ENCODE results near the gene RNF26.
"Not testable (repeated sequence)": the region's sequence is repeated elsewhere in the genome, so short reads cannot be mapped to it uniquely, and the experiment has no call there.

RNF26 gene

DNA sequence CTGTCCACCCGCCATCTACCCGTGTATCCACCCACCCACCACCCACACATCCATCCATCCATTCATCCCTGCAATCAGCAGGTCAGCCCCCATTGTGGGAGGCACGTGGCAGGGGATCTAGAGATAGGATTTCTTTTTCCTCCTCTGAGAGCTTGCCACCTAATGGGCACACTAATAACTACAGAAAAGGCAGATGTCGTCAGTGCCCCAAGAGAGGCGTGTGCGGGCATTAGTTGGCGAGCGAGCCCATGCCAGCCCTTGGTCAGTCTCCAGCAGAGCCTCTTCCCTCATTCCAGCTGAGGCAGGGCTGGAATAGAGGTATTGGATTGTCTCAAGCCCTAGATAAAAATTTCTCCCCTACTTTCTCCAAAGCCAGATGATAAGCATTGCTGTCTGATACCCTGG, 37.5 kb downstream of the RNF26 start:
- DNase-seq (ENCODE audit: low read depth, low spot score): no peak

DNA sequence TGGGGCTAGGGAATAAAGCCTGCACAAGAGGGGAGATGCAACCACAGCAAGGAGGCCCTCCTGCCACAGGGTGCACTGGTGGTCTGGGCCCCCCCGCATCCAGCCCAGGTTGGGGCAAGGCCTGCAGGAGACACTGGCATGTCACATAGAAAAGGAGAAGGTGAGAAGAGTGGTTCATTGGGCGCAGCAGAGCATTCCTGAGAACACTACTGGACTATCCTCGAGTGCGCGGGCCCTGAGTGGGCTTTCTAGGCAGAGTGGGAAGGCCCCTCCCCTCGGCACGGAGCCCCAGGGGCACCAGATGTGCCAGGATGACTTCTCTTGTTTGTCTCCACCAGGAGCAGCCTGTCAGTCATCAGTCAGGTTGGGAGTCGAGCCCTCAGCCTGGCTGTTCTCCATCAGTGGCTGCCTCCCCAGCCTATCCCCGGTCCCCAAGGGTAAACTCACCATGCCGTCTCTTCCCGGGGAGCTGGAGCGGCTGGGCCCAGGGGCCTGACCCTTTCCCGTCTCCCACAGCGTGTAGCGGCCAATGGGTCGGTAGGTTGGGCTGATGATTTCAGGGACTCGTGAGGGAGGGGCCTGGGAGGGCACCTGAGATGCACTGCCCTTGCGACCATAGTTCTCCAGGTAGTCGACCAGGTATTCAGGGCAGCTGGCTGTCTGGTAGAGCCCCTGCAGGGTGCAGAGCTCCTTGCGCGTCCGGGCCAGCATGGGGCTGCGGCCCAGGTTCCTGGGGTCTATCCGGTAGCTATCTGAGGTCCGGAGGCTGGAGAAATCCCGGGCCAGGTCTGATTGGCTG, 38.1 kb downstream of the RNF26 start:
- DNase-seq (ENCODE audit: low read depth, low spot score): no peak

GRCh38 chr11:119373059-119373920, 39.0 kb downstream of the RNF26 start:
- DNase-seq (ENCODE audit: low read depth, low spot score): no peak

DNA sequence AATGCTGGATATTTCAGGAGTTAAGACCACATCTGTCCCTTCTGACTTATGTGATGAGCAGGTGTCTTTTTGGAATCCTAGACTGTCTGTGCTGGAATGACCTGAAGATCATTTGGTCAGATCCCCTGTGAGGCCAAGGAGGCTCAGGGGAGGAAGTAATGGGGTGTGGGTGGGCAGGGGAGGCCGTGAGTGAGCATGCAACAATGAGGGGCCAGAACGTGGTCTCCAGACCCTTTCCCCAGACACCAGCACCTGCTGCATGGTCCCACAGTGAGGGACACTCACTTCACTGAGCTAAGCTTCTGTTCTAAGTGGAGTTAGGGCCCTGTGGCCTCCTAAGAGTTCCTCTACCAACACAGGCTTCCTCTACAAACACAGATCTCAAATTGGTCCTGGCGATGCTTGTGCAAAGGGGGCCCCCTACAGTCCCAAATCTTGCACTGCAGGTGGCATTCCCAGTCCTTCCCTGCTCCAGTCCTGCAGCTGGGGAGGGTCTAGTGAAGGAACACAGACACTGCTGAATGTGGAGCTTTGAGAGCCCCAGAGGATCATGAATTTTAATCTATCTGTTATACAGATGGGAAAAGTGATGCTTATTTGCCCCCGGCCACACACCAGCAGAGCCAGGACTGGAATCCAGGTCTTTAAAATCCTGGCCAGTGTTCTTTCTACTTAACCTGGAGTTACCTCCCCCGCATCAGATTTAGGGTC, 39.7 kb downstream of the RNF26 start:
- no peak for DNase-seq (ENCODE audit: low read depth, low spot score)

- DNase-seq (ENCODE audit: low read depth, low spot score): no peak
Measured at GRCh38 chr11:119374632-119375336, 40.5 kb downstream of the RNF26 start.

GRCh38 chr11:119375337-119376196, 41.2 kb downstream of the RNF26 start:
- DNase-seq (ENCODE audit: low read depth, low spot score): no peak

GRCh38 chr11:119376197-119376847, 42.0 kb downstream of the RNF26 start:
- no peak for DNase-seq (ENCODE audit: low read depth, low spot score)

DNA sequence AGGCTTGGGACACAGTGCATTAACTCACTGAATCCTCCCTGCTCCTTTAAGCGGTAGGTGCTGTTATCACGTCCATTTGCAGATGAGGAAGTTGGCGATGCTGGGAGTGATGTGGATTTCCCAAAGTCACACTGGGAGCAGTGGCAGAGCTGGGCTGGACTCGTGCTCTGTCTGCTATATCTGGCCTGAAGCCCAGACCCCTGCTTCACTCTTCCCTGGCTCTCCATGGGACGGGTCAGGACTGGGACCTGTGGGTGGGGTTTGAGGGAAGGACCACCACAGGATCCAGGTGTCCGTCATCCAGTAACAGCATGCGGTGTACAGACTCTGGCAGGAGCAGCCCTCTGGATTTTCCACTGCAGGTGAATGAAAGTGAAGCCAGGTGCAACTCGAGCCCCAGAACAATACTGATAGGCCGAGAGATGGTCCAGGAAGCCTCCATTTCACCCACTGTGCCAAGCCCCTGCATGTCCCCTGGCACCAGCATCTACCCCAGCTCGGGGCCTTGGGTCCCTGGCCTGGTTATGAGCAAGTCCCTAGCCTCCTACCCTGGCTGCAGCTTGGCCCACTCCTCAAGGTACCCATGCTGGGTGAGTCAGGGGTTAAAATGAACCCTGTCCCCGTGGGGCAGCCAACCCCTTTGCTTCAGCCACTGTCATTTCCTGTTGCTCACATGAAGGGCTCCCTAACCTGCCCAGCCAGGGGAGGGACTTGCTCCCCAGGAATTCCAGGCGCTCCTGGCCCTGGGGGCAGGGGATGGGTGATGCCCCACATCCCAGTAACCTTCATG, 43.0 kb downstream of the RNF26 start:
- DNase-seq (ENCODE audit: low read depth, low spot score): no peak

DNA sequence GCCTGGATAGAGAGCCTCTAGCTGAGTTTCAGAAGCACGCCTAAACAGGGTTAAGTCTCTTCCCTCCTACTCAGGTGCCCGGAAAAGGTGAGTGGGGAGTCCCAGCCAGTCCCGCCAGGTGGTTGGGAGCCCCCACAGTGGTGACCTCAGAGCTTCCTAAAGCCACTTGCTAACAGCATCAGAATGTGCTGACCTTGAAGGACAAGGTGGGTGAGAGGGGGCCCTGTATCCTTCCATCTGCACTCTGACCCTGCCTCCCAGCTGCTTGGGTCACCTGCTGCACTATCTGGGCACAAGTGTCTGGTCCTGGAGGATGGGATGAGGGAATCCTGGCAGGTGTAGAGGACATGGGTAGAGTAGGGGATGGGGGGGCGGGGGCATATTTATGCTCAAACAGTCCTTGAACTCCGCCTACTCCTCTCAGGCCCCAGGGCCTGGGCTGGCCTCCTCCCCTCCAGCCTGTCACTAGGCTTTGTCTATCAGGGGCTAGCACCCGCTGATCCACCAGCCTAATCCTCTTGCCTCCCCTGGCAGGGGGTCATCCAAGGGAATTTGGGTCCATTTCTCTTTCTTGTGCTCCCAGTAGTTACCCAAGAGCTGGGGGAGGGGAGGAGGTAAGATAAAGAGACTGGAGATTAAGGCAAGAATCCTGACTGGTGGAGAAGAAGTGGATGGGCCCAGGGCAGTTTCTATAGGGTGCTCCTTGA, 43.8 kb downstream of the RNF26 start:
- no peak for DNase-seq (ENCODE audit: low read depth, low spot score)

- no peak for DNase-seq (ENCODE audit: low read depth, low spot score)
Measured at GRCh38 chr11:119378851-119379465, 44.6 kb downstream of the RNF26 start.

GRCh38 chr11:119380160-119380826, 46.0 kb downstream of the RNF26 start:
- DNase-seq (ENCODE audit: low read depth, low spot score): no peak

DNA sequence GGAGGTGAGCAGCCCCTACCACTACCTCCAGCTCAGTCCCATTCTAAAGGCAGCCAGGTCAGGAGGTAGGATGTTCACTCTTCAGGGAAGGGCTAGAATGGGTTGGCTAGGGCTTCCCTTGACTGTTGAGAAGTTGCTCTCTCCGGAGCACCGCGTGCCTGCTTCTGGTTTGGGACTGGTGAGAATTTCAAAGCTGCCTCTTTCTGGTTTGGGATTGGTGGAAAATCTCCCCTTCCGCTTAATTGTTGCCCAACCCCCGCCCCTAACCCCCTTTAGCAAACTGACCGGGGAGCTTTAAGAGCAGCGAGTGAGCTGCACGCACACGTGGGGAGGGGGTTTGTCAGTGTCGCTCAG, 46.5 kb downstream of the RNF26 start:
- no peak for DNase-seq (ENCODE audit: low read depth, low spot score)

DNA sequence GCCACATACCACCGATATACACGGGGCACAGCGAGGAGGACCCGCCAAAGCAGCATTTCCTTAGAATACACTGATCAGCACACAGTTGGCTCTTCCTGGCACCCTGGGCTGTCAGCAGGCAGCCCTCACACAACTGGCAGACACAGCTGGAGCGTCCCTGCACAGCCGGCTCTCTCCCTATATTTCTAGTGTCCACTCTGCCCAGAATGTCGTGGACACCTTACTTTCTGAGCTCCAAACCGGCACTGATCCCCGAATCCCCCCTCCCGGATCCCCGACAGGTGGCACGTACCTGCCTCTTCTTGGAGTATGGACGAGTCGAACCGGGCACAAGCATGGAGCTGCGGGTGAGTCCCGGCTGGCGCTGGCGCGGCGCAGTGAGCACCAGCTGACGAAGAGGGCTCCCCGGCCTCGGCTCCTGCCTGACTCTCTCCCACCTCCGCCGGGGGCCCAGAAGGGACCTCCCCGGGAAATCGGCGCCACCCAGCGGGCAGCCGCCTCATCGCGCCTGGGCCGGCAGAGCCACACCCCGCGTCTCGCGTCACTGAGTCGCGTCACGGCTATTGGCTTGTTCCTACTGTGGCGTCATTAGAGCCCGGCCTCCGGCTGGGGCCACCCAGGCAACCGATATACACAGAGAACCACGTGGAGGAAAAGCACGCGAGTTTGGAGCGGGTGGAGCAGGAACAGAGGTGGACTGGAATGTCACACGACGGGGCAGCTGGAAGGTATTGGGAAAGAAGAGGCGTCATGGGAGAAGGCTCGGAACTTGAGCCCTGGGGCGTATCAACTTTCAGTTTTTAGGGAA, 47.1 kb downstream of the RNF26 start, which contains the start of gene USP2:
Gene USP2 (minus strand): TSS at position 510 of the 808 bp plus-strand sequence. CDS start 8,210 bp downstream, outside the sequence.
- DNase-seq (ENCODE audit: low read depth, low spot score): peak; percentile 70

DNA sequence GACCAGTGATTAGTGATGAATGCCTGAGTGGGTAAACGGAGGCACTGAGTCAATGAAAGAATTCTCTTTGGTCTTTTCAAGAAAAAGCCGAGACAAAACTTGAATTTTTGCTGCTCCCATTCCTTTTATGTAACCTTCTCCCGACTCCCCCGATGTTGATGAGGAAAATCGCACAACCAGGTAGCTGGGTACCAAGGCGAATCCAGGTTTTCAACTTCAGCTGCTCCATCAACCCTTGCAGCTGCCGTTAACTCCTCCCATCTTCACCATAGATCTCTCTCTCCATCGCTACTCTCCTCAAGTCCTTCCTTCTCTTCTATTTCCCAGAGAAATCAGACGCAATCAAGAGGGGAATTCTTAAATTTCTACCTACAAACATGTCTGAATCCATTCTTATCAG, 47.8 kb downstream of the RNF26 start:
- no peak for DNase-seq (ENCODE audit: low read depth, low spot score)

DNA sequence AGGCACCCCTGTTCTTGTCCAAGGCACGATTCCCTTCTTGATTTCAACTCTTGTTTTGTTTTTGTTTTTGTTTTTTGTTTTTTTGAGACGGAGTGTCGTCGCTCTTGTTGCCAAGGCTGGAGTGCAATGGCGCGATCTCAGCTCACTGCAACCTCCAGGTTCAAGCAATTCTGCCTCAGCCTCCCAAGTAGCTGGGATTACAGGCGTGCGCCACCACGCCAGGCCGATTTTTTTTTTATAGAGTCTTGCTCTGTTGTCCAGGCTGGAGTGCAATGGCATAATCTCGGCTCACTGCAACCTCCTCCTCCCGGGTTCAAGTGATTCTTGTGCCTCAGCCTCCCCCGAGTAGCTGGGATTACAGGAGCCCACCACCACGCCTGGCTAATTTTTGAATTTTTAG, 48.2 kb downstream of the RNF26 start:
- not testable (repeated sequence) for DNase-seq (ENCODE audit: low read depth, low spot score)

- DNase-seq (ENCODE audit: low read depth, low spot score): no peak
Measured at GRCh38 chr11:119384332-119384731, 50.0 kb downstream of the RNF26 start.
